Tibial nerve (tissue), 4 donors: ENCODE data around the gene MID1IP1.

Source experiments
- EP300 ChIP-seq, 2 donors: sonication (generic); formaldehyde crosslinking; IDR thresholded peaks; one replicate each; pipeline ENCODE4 v1.6.1; 2017; ENCODE audit warnings: antibody characterized with exemption in 2 of 2, mild to moderate bottlenecking in 1 of 2
- POLR2A ChIP-seq, 2 donors: fragments of 450-650 bp; IDR thresholded peaks; one replicate each; pipeline ENCODE4 v1.6.1; 2017; ENCODE audit warnings: antibody characterized with exemption in 2 of 2, mild to moderate bottlenecking in 2 of 2, moderate library complexity in 2 of 2
- TF ChIP-seq, protein P1 (sequence below), 5 experiments: fragments of 200-600 bp in 3 of 5; fragments of 450-650 bp in 2 of 5; sonication (generic) in 3 of 5; IDR thresholded peaks; one replicate each; pipeline ENCODE4 v1.5.1; 2016 to 2019; ENCODE audit warnings: antibody characterized with exemption in 5 of 5, mild to moderate bottlenecking in 3 of 5, moderate library complexity in 2 of 5

DNA sequence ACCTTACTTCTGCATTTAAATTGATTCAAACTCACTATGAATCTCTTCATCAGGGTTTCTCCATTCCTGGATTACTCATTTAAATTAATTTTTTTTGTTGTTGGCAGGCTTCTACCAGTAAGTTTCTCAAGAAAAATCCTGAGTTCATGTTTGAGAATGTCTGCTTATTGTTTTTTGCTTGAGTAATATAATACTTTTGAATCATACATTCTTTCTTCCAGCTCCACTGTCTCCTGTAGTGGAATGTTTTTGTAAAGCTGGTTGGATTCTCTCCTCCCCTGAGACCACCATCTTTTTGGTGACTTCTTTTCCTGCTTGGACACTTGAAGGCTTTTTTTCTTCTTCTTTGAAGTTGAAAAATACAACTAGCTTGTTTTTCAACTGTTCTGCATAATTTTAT, 4.3 kb upstream of the MID1IP1 start:
- TF ChIP-seq EP300 (IDR thresholded peaks at IDR 0.05) (no peak), POLR2A (IDR thresholded peaks at IDR 0.05) (no peak)
- TF ChIP-seq, protein P1, sequence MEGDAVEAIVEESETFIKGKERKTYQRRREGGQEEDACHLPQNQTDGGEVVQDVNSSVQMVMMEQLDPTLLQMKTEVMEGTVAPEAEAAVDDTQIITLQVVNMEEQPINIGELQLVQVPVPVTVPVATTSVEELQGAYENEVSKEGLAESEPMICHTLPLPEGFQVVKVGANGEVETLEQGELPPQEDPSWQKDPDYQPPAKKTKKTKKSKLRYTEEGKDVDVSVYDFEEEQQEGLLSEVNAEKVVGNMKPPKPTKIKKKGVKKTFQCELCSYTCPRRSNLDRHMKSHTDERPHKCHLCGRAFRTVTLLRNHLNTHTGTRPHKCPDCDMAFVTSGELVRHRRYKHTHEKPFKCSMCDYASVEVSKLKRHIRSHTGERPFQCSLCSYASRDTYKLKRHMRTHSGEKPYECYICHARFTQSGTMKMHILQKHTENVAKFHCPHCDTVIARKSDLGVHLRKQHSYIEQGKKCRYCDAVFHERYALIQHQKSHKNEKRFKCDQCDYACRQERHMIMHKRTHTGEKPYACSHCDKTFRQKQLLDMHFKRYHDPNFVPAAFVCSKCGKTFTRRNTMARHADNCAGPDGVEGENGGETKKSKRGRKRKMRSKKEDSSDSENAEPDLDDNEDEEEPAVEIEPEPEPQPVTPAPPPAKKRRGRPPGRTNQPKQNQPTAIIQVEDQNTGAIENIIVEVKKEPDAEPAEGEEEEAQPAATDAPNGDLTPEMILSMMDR (IDR thresholded peaks at IDR 0.05), result no peak
